HG03064 (cell line): ENCODE results near the gene PLA2G15.

Experiments
- ATAC-seq: cut with Tn5 transposase; IDR thresholded peaks from one replicate; pipeline ENCODE4 v1.9.1; 2021; ENCODE audit warnings: low read depth; ENCODE audit not compliant: unreplicated experiment

The PLA2G15 gene, protein sequence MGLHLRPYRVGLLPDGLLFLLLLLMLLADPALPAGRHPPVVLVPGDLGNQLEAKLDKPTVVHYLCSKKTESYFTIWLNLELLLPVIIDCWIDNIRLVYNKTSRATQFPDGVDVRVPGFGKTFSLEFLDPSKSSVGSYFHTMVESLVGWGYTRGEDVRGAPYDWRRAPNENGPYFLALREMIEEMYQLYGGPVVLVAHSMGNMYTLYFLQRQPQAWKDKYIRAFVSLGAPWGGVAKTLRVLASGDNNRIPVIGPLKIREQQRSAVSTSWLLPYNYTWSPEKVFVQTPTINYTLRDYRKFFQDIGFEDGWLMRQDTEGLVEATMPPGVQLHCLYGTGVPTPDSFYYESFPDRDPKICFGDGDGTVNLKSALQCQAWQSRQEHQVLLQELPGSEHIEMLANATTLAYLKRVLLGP

DNA sequence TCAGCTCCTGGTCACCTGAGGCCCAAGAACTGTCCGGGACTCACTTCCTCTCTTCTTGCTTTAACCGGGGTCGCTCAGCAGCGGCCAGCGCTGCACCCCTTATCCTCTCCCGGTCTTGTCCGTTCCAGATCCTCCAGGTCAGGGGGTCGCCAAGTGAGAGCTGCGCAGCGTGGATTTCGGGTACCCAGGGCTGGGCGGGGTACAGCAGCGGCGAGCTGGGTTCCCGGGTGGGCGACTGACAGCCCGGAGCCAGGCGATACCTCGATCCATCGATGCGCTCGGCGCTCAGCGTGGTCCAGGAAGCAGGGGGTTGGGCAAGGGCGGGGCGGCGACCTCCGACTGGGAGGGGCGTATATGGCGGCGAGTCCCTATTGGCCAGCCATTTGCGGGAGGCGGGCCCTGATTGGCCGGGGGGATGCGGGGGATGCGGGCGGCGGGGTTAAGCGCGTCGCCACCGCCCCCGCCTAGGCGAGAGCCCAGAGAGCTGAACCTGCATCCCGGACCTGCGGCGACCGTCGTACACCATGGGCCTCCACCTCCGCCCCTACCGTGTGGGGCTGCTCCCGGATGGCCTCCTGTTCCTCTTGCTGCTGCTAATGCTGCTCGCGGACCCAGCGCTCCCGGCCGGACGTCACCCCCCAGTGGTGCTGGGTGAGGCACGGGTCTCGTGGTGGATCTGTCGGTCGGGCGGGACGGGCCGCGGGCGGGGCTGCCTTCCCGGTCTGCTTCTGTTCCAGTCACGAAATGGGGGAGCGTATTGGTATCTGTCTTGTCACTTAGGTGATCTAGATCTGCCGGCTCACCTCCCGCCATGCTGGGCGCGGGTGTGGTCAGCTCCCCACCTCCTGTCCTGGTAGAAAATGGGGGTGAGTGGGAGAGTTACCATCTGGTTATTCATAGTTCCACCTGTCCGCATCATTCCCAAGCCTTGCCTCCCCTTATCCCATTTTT lies at the start of gene PLA2G15:
Gene PLA2G15 (plus strand): TSS at position 471 of the 951 bp plus-strand sequence. CDS start 54 bp downstream, at position 525.
- ATAC-seq: peak; percentile 62

DNA sequence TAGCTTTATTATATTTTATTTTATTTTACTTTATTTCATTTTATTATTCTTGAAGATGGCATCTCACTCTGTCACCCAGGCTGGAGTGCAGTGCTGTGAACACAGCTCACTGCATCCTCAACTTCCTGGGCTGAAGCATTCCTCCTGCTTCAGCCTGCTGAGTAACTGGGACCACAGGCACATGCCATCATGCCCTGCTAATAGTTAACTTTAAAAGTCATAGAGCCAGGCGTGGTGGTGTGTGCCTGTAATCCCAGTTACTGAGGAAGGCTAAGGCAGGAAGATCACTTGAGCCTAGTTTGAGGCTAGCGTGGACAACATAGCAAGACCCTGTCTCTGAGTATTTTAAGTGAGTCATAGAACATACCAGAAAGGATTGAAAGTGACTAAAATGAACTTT lies 47.9 kb upstream of the PLA2G15 start:
- no peak for ATAC-seq

DNA sequence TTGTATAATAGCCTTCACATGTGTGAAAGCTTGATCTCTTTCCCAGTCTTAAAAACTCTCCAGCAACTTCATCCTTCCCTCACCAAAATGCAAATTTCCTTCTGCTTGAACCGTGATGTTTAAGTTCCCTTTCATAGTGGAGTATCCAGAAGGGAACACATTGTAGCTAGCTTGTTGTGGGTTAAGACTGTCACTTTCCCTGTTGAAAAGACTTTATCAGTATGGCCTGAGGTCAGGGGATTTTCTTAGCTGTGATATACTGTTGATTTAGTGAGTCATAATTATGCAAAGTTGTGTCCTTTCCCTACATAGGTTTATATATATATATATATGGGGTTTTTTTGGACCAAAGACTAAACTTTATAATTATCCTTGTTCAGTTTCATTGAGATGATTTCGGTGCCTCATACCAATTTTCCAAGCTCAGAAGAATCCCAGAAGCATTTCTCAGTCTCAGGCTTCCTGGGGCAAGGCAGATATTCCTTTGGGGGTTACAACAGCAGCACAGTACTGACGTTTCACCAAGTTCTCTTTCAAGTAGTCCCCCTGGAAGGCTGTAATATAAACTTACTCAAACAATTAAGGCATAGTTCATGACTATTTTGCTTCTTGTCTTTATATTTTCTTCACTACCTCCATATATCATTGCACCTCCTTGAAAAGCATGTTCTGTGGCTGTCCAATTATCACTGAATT lies 44.9 kb upstream of the PLA2G15 start:
- ATAC-seq: no peak

DNA sequence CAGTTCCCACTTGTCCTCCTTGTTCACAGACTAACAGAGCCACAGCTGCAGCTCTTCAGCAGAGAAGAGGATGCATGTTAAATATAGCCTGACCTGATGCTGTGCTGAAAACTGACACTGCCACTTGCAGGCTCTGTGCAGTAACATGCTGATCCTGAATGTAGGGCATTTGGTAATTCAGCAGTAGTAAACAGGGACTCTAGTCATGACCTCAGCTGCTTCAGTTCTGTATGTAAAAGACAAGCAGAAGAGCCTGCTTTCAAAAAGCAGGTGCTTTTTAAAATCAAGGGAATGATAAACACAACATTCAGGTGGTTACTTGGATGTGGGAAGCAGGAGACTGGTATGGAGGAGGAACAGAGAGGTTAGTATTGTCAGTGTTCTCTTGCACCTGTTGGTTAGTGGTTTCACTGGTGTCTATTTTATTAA lies 43.1 kb upstream of the PLA2G15 start:
- no peak for ATAC-seq

DNA sequence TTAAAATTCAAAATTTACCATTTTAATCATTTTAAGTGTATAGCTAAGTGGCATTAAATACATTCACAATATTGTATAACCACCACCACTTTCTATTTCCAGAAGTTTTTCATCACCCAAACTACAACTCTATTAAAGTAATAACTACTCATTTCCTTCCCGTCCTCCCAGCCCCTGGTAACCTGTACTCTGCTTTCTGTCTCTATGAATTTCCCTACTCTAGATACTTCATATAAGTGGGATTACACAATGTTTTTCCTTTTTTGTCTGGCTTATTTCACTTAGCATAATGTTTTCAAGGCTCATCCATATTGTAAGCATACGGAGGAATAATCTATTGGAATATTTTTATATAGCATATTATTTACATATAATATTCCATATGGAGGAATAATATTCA lies 38.9 kb upstream of the PLA2G15 start:
- ATAC-seq: no peak

DNA sequence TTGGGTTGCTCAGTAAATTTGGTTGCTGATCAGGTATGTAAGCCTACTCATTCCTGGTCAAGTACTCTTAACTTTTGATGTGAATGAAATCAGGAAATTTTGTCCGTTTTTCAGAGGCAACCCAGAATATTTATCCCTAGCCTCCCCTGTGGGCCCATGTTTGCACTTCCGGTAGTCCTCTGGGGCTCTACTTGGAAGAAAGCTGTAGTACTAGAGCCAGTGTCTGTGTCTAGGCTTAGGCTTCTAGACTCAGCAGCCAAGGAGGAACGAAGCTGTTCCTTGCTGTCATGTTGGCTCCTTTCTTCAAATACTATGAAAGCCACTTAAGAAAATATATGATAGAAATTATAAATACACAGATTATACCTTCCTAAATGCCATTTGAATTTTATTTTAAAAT lies 30.4 kb upstream of the PLA2G15 start:
- no peak for ATAC-seq

DNA sequence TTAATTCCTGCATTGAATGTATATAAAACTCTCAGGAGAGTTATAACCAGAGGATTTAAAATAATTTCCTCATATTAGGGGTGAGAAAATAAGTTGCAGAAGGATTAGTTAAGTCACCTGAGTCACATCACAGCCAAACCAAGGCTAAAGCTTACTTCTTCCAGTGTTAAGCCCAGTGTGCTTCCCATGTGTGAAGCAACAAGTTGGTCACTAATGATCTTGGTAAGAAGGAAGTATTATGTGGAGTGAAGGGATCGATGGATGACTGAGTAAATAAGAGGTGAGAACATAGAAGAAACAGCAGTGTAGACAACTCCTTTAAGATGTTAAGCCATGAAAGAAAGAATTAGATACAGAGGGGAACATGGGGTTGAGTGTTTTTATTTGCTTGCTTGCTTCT lies 29.9 kb upstream of the PLA2G15 start:
- ATAC-seq: no peak

DNA sequence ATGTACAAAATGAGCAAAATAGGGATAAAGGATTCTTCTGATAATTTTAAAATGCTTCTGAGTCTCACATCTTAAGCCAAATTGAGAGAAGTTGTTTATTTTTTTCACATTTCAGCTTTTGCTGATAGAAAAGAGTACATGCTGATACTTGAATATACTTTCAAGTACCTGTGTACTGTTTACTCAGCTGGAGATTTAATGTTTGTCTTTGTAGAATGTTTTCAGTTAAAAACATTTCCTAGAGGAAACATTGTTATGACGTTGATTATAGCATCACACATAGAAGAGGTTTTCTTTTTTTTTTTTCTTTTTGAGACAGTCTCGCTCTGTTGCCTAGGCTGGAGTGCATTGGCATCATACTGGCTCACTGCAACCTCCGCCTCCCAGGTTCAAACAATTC lies 28.9 kb upstream of the PLA2G15 start:
- no peak for ATAC-seq

DNA sequence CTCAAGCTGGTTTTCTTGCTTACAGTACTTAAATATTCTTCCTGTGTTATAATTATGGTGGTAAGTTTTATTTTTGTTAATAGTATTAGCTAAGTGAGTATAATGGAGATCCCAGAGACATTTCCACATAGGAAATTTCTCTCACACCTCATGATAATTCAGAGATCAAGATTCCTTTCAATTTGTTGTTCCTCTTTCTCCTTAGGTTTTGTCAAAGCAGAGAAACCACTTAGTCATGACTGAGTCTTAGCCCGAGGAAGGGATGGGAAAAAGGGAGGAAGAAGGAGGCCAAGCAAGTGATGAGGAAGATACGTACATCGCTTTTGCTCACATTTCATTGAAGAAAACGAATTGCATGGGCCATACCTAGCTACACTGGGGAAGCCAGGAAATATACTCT lies 27.7 kb upstream of the PLA2G15 start:
- ATAC-seq: no peak

DNA sequence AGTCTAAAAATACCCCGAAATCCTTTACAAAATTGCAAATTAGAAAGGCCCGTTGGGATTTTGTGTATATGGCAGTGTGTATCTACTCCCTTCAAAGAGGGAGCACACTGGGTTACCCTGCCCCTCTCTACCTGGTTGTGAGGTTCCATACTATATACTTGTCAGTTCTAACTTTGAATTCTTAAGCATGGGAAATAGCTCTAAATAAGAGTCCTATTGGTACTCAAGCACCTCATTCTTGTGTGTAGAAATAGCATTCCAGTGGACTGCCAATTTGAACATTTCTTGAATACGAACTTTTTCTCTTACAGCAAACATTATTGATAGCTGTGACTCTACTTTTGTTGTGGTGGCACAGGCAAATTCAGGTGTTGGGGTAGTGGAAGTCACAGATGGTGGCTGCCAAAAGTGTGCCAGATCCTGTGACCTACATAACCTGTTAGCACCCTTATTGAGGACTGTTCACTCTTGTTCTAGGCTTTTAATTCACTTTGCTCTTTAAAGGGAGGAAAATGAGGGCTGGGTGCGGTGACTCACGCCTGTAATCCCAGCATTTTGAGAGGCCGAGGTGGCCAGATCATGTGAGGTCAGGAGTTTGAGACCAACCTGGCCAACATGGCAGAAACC lies 25.3 kb upstream of the PLA2G15 start:
- ATAC-seq: no peak

DNA sequence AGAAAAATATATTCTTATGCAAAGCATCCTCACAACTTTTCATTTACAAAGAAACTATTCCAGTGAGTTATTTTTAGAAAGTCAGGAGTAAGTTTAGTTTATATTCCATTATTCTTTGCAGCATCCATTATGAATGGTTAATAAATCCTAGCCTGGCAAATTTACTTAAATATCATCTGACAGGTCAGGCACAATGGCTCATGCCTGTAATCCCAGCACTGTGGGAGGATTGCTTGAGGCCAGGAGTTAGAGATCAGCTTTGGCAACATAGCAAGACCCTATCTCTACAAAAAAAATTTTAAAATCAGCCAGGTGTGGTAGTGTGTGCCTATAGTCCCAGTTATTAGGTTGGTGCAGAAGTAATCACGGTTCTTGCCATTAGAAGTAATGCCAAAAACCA lies 22.1 kb upstream of the PLA2G15 start:
- ATAC-seq: no peak

DNA sequence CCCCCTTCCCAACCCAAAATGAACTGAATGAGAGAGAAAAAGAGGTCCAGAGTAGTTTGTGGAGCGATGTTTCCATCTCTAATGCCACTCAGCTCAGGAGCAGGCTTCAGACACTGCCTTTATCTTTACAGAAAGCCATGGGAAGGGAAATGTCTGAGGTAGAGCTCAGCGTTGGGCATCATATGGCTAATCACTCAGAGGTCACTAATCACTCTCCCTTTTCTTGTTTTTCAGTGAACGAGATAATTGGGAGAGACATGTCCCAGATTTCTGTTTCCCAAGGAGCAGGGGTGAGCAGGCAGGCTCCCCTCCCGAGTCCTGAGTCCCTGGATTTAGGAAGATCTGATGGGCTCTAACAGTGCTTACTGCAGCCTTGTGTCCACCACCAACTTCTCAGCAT lies 19.1 kb upstream of the PLA2G15 start:
- ATAC-seq: no peak

DNA sequence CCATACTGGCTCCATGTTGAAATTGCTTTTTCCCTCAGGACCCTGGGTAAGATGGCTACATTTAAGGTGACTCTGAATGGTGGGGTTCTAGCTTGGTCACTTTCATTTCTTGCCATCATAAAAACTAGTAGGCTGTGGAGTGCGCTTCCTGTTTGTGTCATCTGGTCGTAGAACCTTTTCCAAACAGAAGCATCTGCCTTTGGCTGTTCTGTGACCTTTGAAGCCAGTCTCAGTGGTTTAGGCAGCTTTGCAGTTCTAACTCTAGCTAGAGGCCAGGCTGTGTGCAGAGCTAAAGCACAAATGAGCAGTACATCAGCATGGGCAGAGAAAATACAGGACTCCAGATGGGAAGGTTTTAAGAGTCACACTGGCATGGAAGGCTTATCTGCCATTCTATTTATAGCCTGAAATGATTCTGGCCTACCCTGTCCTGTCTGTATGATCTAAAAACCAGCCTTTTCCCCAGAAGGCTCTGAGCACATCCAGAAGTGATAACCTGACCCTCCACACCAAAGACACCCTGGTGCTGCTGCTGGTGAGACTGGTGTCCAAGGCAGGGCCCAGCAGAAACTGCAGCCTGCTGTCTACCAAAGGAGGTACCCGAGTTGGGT lies 17.9 kb upstream of the PLA2G15 start:
- no peak for ATAC-seq

DNA sequence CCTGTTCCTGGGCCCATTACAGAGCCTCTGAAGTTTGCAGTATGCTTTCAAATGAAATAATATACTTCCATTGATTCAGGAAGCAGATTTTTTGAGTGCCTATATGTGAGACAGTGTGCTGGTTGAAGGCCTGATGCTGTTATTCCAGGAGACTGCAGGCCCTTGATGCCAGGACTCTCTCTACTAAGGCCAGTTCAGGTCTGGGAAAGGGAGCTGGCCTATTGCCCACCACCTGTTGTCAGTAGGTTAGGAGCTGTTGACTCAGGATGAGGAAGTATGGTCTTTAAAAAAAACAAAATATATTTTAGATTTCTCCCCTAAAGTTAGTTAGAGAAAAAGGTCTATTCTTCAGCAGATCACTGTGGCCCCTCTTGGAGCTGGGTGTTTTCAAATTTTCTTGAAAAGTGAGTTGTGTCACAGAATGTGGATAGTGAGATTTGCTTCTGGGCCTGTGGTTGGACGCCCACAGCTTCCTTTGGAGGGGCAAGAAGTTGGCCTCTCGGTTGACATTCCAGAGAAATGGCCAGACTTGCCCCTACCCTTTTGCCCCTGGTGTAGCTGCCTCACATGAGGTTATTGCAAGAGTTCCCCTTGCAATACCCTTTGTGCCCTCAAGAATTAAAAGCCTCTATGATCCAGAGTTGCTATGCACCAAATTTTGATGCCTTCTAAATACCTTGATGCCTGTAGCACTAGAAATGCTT lies 17.2 kb upstream of the PLA2G15 start:
- ATAC-seq: no peak

DNA sequence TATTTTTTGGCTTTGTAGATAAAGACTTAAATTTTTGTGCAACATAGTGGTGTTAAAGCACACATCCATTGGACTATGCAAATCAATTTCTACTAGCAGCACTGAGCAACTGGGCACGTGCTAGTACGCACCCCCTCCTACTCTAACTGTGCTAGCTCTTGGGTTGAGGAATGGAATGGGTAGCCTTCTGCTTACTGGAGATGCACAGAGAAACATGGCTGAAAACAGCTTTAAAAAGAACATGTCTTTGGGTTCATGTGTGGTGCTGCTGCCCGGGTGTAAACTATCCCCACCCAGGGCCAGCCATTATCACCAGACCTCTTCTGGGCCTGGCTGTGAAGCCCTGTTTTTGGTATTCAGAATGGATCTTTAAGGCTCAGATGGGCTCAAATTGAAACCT lies 16.5 kb upstream of the PLA2G15 start:
- ATAC-seq: no peak

DNA sequence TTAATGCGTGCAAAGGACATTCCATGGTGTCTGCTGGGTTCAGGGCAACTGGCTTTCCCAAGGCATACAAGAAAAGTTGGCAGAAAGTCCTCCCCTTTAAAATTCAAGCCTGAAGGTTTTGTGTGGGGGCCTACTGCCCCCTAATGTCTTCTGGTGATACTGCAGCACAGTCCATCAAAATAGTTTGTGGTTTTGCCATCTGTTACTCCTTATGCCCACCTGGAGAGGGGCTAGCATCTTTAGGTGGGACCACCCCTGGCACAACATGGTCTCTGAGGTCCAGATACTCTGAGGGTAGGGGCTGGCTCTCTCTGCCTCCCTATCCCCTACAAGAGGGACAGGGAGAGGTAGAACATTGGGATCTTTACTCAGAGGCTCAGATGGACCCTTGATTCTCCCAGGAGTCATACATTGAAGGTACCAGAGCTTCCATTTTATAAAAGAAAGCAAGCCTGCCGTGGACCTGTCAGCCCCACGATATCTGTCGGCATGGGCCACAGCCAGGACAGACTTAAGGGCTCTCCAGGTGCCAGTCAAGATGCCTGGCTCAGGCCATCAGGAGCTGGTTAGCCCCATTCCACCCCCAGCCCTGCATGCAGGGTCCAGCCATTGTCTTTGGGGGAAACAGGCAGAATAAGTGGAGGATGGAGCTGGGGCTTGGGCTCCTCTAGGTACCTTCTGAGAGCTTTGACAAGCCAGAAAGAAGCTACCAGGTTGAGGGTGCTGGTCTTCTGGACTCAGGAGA lies 15.6 kb upstream of the PLA2G15 start:
- no peak for ATAC-seq

DNA sequence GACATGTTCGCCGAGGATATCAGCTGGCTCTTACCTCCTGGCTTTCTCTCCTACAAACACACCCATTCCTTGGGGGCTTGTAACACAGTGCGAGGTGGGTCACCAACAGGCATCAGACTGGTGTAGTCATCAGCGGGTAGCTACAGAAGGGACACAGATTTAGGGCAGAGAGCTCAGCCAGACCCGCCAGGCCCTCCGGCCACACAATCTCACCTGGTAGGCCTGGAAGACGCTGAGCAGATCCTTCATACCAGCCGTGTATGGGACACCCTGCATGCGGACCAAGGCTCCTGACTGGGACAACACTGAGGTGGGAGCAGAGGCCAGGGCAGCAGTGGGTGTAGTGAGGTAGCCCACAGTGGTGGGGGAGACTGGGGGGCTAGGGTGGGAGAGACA lies 15.0 kb upstream of the PLA2G15 start:
- no peak for ATAC-seq

DNA sequence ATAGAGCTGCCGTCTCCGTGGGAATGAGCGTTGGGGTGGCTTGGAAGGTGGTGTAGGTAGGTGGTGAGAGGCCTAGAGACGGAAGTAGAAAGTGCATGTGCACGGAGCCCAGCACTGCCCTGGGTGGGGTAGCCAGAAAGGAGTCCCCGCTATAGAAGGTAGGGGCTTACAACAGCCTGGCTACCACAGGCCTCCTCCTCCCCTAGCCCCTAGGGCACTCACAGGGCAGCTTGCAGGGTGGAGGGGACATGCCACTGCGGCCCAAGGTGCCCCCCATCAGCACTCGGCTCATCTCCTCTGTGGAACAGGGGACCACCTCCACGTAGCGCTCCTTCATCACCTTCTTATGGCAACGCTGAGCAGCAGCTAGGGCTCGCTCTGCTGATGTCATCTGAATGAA lies 14.2 kb upstream of the PLA2G15 start:
- ATAC-seq: no peak
